SIG-M5 treated with dmso at 0.1 percent for 504 hours (cell line): ENCODE data around the gene GUCD1.
A peak's percentile ranks its signal among the peaks of the same experiment; 100 is the strongest.
"Not testable (repeated sequence)": the region's sequence is repeated elsewhere in the genome, so short reads cannot be mapped to it uniquely, and the experiment has no call there.

ENCODE experiments used
- DNase-seq: peaks from one replicate; lab custom pipeline; 2025; ENCODE audit not compliant: unreplicated experiment; lab: John Stamatoyannopoulos, UW

The GUCD1 gene

DNA sequence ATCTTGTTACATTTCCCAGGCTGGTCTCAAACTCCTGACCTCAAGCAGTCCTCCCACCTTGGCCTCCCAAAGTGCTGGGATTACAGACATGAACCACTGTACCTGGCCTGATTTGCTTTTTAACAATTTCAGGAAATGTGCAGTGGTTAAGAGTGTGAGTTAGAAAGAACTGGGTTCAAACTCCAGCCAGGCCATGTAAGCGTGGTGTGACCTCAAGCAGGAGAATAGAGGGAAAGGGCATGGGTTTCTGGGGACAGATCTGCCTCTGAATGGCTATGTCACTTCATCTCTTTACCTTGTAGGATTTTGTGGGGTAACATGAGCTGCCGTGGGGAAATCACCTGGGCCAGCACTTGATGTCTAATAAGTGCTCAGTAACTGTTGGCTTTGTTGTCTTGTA is 10.1 kb upstream of the GUCD1 start:
- no peak for DNase-seq

DNA sequence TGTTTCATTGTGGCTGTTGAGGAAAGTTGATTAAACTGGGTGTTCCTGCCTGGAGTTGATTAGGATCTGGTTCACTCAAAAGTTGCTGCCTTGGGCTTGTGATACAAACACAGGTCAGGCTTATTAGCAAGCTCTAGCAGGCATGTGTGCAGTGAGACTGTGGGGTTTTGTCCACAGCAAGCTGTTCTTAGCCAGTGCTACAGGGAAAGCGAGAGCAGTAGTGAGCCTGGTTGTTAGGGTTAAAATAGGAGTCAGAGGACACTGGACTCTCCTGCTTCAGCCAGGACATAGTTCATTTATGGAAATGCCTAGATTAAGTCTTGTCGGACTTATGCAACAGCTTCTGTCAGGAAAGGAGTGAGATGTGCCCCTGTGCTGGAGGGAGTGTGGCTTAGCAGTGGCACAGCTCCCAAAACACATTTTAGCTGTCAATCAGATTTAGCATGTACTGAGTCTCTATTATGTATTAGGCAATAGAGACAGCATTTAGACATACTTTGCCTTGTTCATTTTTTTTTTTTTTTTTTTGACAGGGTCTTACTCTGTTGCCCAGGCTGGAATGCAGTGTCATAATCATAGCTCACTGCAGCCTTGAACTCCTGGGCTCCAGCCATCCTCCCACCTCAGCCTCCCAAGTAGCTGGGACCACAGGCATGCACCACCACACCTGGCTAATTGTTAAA is 9.6 kb upstream of the GUCD1 start:
- DNase-seq = no peak

DNA sequence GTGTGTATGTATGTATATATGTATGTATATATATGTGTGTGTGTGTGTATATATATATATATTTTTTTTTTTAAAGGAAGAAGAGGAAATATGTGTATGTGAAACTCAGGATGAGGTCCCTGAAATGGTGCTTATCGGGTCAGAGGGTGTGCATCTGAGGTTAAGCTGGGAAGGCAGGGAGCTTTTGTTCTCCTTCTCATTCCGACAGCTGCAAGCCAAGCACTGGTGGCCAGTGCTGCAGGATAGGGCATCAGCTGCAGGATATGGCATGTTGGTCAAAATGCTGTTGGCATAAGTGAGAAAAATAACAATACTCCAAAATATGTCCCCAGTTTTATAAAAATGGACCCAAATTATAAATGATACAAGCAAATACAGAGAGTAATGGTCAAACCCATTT is 8.3 kb upstream of the GUCD1 start:
- DNase-seq = no peak

- no peak for DNase-seq
Measured at GRCh38 chr22:24559471-24559870, 4.5 kb upstream of the GUCD1 start.

DNA sequence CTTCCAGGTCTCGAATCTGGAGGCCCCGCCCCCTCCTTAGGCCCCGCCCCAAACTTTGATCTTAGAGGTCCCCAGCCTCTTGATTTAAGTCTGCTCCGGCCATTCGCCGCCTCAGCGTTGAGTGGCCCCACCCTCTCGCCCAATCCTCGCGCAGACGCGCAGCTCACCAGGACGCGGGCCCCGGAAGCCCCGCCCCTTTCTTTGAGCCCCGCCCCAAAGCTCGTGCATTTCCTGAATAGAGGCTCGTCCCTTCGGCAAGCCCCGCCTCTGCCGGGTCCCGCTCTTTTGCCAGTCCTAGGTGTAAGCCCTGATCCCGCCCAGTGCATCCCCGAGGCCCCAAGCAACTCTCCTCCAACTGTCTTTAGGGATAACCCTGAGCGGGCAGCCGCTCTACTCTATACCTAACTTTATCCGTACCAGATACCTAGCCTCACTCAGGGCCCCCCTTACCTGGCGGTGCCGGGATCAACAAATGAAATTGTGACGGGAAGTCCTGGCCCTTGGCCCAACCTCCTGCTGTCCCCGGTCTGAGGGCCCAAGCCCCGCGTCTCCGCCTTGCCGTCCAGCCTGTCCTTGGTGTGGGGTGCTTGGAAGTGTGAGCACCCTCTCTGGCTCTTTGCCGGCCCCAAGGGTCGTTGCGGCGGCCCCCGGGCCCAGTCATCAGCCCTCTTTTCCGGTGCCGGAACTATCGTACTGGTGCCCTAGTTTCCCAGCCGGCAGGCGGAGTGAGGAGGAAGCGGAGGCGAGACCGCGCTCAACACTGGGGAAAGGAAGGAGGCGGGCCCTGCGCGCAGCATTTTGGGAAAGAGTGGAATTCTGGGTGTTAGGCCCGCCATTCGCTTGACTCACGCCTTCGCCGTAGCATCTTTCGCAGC is 464 bp upstream of the GUCD1 start, which contains the start of gene SNRPD3:
SNRPD3 (plus strand) TSS at position 835 of the 875 bp plus-strand sequence. CDS start 1,676 bp downstream, outside the sequence.
- peak; percentile 94 for DNase-seq

DNA sequence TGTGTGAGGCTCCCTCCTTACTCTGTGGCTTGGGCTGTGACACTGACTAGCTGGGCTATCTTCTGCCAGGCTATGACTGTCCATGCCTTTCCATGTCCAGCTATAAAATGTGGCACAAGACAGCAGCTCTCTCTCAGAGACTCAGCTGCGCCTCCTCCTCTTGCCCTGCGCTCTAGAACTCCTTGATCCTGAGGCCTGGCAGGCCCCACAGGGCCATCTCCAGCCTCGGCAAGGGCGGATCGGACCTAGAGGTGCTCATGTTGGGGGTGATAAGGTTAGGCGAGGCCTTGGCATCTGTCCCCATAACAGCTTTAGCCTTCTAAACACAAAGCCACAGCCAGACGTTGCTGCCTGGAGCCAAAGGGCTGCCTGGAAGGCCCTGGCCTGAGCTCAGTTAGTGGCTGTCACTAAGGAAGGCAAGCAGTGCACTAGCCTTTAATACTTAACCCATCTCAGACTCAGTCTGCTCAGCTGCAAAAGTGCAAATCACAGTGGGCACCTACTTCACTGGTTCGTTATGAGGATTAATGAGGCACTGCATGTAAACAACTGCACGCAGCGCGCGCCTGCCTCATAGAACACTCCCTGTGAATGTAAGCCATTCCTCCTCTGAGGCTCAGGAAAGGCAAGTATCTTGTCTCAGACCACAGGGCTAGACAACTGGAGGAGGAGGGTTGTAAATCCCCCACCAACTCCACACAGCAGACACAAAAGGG is 1.2 kb downstream of the GUCD1 start:
- no peak for DNase-seq

GRCh38 chr22:24552503-24553286 is 2.2 kb downstream of the GUCD1 start:
- DNase-seq = not testable (repeated sequence)

DNA sequence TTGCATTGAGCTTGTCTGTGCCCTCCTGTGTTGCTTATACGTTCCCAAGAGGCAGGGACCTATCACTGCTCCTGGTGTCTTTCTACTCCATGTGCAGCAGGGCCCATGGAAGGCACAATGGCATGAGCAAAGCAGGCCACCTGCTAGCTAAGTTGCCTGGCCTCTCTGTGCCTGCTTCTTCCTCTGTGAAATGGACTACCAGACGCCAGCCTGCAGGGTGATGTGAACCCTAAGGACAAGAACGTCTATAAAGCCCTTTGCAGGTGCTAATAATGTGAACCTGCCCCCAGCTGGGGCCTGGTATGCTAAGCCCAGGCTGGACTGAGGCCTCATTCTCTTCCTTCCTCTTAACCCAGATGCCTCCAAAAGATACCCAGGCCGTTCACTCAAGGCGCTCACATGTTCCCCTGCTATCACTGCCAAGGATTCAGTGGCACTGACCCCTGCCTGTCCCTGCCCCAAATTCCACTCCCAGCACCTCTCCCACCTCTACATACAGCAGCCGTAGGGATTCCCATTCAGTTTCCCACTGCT is 4.0 kb downstream of the GUCD1 start:
- DNase-seq = no peak

DNA sequence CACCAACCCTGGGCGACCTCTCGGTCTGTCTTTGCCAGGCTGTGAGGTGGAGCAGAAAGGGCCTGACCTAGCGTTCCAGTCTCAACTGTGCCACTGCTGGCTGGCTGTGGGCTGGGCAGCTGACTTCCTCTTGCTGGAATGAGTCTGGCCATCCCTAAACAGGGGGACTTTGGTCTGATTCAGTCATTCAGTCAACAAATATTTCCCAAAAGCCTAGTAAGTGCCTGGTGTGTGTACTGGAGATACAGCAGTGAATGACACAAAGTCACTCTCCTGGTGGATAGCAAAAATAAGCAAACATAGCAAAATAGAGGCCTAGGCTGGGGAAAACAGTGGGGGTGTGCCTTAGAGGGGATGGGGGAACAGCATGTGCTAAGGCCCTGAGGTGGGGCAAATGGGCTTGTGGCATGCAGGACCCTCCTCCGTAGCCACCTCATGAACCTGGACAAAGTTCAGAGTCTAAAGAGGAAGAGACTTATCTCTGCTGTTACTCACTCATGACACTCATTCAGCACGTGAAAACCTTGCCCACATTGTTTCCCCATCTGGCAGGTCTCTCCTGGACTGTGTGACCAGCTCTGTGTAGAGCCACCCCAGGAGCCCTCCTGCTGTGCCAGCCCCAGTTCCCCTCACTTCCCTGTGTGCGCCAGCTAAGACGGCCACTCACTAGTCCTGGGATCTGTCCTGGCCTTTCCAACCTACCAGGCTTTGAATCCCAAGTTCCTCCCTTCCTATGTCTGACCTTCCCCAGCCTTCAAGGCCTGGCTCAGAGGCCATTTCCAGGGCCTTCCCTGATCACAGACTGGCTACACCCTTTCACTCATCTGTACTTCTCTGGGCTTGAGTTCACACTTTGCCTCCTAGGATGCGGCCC is 4.7 kb downstream of the GUCD1 start:
- DNase-seq = no peak

GRCh38 chr22:24548812-24549211 is 6.1 kb downstream of the GUCD1 start:
- no peak for DNase-seq

DNA sequence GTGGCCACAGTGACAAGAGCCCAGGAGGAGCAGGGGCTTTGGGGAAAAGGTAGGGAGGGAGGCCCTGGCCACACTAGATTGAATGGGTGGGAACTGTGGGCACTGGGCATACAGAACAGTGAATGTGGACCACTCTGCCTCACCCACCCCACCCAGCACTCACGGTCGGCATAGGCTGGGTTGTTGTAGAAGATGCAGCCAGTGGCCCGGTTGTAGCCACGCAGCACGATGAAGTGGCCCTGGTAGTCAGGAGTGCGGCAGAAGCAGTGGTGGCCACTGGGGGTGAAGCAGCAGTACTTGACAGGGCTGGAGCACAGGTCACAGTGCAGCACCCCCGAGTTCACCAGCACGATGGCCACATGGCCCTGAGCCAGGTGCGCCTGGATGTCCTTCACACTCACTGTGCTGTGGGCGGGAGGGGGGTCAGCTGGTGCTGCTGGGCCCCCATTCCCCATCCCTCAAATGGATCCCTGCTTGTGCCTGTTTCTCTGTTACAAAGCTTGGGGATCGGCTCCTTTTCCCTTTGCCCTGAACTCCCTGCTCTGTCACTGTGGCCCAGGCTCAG is 11.2 kb downstream of the GUCD1 start:
- DNase-seq = no peak

- no peak for DNase-seq
Measured at GRCh38 chr22:24543185-24543601, 11.7 kb downstream of the GUCD1 start.

DNA sequence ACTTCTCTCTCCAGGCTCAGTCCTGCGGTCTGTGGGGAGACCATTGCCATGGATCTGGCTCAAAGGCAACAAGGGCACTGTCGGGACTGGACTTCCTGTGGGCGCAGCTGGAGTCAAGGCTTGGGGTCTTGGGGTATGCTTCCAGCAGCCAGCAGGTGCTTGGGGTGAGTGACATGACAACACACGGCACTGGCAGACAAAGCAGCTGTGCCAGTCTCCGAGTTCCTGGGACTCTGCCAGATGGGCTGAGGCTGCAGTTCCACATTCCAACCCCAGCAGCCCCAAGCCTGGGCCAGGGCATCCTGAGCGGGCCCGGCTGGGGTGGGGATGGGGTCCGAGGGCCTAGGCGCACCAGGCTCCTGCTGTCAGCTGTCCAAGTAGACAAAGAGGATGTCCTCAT is 12.3 kb downstream of the GUCD1 start:
- no peak for DNase-seq

DNA sequence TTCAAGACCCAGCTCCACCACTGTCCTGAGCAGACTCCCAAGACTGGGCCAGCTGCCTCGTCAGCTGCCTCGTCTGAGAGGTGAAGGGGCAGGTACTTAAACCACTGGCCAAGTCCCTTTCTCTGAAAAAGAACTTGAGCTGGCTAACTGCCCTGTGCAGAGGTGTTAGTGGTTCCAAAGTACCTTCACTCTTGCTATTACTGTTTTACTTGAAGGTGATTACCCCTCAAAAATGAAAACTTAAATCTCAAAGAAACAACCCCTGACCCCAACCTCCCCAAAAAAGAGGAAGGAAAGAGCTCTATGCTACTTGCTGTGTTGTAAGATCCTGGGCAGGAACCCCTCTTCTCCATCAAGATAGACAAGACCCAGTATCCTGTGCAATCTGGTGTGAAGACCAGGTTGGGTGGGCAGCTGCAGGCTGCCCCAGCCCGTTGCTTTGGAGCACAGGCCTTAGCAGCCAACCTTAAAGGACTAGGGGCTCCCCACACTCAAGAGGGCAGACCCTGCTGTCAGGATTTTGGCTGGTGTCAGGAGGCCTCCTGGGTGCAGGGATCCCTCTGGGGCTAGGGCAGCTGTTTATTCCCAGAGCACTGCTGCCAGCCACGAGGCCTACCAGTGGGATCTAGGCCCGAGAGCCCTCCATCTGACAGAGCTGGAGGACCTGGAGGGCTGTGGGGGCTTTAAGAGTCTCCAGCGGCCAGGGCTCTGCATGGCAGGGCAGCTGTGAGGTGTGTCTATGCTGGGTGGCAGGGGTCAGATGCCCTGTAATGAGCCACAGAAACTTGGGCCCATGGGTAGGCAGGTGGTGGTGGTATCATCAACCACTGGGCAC is 13.0 kb downstream of the GUCD1 start:
- DNase-seq = no peak

DNA sequence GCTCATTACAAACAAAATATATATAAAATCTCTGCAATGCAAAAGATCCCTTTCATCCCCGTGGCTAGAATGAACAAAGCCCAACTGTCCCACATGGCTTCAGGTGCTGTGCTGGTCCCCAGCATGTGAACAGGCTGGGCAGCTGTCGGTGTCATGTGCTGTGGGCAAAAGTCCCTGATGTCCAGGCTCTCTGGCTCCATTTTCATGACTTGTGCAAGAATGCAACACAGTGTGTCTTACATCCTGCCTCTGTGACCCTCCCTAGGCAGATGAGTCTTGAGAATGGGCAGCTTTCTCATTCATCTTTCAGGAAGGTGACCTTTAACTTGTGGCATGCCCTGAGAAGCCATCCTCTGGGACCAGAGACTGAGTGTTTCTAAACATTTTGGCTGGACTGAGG is 14.5 kb downstream of the GUCD1 start:
- no peak for DNase-seq

DNA sequence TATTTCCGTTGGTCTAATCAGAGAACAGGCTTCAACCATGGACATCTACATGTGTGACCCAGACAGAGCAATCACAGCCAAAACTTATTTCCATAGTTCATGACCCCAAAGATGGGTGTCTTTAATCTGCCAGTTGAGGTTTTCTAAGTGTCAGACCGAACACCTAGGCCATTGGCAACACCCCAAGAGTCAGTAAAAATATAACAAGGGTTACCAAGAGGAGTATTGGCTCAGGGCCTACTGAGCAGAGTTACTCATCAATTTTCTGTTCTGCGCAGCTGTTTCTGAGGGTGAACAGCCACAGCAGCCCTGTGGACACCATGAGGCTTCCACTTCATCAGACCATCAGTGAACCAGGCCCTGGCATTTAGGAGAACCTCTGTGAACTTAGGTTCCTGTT is 18.8 kb downstream of the GUCD1 start:
- DNase-seq = no peak

DNA sequence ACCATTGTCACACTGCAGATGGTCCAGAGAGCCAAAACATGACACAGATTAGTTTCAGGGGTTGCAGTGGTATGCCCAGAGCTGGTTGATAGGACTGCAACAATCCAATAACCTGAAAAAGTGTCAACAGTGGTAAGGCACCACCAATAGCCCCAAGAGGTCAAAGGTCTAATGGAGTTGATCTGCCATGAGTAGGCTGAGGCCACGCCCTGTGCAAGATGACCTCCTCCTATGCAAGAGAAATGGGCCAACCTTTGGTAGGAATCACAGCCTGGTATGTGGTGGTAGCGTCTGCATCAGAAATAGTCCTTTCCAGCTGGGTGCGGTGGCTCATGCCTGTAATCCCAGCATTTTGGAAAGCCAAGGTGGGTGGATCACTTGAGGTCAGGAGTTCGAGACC is 19.6 kb downstream of the GUCD1 start:
- no peak for DNase-seq

DNA sequence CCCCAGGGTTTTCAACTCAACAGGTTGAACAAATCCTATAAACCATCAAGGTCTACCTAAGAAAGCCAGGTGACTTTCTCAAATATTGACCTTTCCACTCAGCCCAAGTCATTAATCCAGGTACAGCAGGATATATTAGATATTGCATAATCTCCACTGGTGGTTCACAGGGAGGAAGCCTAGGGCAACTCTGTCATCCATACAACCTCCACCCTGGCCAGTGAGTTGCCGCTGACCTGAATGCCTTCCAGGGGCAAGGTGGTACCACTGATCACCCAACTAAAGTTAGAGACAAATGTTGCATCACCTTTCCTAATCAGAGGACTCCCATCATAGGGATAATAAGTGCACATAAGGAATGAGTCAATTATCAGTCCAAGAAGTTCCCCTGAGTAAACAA is 22.9 kb downstream of the GUCD1 start:
- DNase-seq = no peak
